HG03196 (cell line): ENCODE measurements around the gene HRH3.

Experiments used
- ATAC-seq: cut with Tn5 transposase; IDR thresholded peaks from one replicate; pipeline ENCODE4 v1.9.1; 2021; ENCODE audit not compliant: unreplicated experiment

The HRH3 gene

GRCh38 chr20:62230696-62231095 lies 10.6 kb upstream of the HRH3 start:
- no peak for ATAC-seq

GRCh38 chr20:62230276-62230675 lies 10.2 kb upstream of the HRH3 start:
- ATAC-seq, result no peak

GRCh38 chr20:62229667-62230066 lies 9.6 kb upstream of the HRH3 start:
- no peak for ATAC-seq

GRCh38 chr20:62228982-62229545 lies 9.0 kb upstream of the HRH3 start:
- no peak for ATAC-seq

- ATAC-seq, result no peak
These were observed 8.2 kb upstream of the HRH3 start for GRCh38 chr20:62227977-62228958.

GRCh38 chr20:62227591-62227976 lies 7.5 kb upstream of the HRH3 start:
- no peak for ATAC-seq

GRCh38 chr20:62226707-62227590 lies 6.9 kb upstream of the HRH3 start:
- ATAC-seq, result no peak

- ATAC-seq, result no peak
These were observed 6.0 kb upstream of the HRH3 start for GRCh38 chr20:62225820-62226635.

GRCh38 chr20:62225026-62225425 lies 4.9 kb upstream of the HRH3 start:
- no peak for ATAC-seq

- no peak for ATAC-seq
These were observed 4.2 kb upstream of the HRH3 start for GRCh38 chr20:62224113-62224855.

GRCh38 chr20:62223571-62223970 lies 3.5 kb upstream of the HRH3 start:
- ATAC-seq, result no peak

- no peak for ATAC-seq
These were observed 2.9 kb upstream of the HRH3 start for GRCh38 chr20:62222972-62223371.

GRCh38 chr20:62222266-62222850 lies 2.3 kb upstream of the HRH3 start:
- no peak for ATAC-seq

- no peak for ATAC-seq
These were observed 839 bp upstream of the HRH3 start for GRCh38 chr20:62220666-62221568.

- ATAC-seq, result no peak
These were observed 732 bp downstream of the HRH3 start for GRCh38 chr20:62219101-62219991.

- ATAC-seq, result no peak
These were observed 1.9 kb downstream of the HRH3 start for GRCh38 chr20:62217913-62218773.
